H9 (cell line): ENCODE measurements around the gene C1orf122. TPM values are rescaled to one million over a fixed set of nuclear protein-coding genes. Genes with fewer than 3 reads are reported as not detected.

Source experiments
- DNase-seq: peaks from one replicate; pipeline ENCODE4 v3.0.0-alpha.2; 2017
- H2AFZ ChIP-seq: one replicate; pipeline ENCODE4 v1.6.1; 2013; ENCODE audit warnings: mild to moderate bottlenecking, low read length, control low read depth, moderate library complexity
- H2AK5ac ChIP-seq: 2 replicates; pipeline ENCODE4 v1.6.1; 2013; ENCODE audit warnings: low read length, control low read depth, mixed read lengths; ENCODE audit not compliant: insufficient read length
- H2BK120ac ChIP-seq: one replicate; pipeline ENCODE4 v1.6.1; 2013; ENCODE audit warnings: low read depth, mild to moderate bottlenecking, low read length, control low read depth, inconsistent platforms; ENCODE audit not compliant: poor library complexity, severe bottlenecking
- H2BK12ac ChIP-seq: 2 replicates; pipeline ENCODE4 v1.6.1; 2013; ENCODE audit warnings: low read length, control low read depth, mixed read lengths, low read depth; ENCODE audit not compliant: insufficient read length
- H2BK15ac ChIP-seq: 2 replicates; pipeline ENCODE4 v1.6.1; 2013; ENCODE audit warnings: low read depth, low read length, control low read depth
- H2BK20ac ChIP-seq: one replicate; pipeline ENCODE4 v1.6.1; 2013; ENCODE audit warnings: low read depth, mild to moderate bottlenecking, low read length, control low read depth, inconsistent platforms; ENCODE audit not compliant: poor library complexity, severe bottlenecking
- H2BK5ac ChIP-seq: 2 replicates; pipeline ENCODE4 v1.6.1; 2013; ENCODE audit warnings: low read length, control low read depth, mixed read lengths; ENCODE audit not compliant: insufficient read length
- H3K14ac ChIP-seq: 2 replicates; pipeline ENCODE4 v1.6.1; 2013; ENCODE audit warnings: low read length, control low read depth; ENCODE audit not compliant: insufficient read depth
- H3K18ac ChIP-seq: 2 replicates; pipeline ENCODE4 v1.6.1; 2013; ENCODE audit warnings: low read depth, mild to moderate bottlenecking, mixed read lengths, low read length, control low read depth; ENCODE audit not compliant: insufficient read length
- H3K23ac ChIP-seq: 2 replicates; pipeline ENCODE4 v1.6.1; 2013; ENCODE audit warnings: low read length, control low read depth, mixed read lengths, low read depth; ENCODE audit not compliant: insufficient read length
- H3K23me2 ChIP-seq: 2 replicates; pipeline ENCODE4 v1.6.1; 2013; ENCODE audit warnings: low read depth, mild to moderate bottlenecking, mixed read lengths, low read length, control low read depth; ENCODE audit not compliant: insufficient read length, poor library complexity, severe bottlenecking
- H3K27ac ChIP-seq: 2 replicates; pipeline ENCODE4 v1.5.1; 2013; ENCODE audit warnings: low read length, control low read depth, mixed read lengths, low read depth; ENCODE audit not compliant: insufficient read length
- H3K27me3 ChIP-seq: 2 replicates; pipeline ENCODE4 v1.6.1; 2013; ENCODE audit warnings: low read length, control low read depth, inconsistent platforms; ENCODE audit not compliant: insufficient read depth
- H3K4ac ChIP-seq: 2 replicates; pipeline ENCODE4 v1.6.1; 2013; ENCODE audit warnings: low read depth, mild to moderate bottlenecking, control low read depth, inconsistent platforms, low read length, moderate library complexity
- H3K4me1 ChIP-seq: 2 replicates; pipeline ENCODE4 v1.6.1; 2013; ENCODE audit warnings: low read length, control low read depth, inconsistent platforms; ENCODE audit not compliant: insufficient read depth
- H3K4me2 ChIP-seq: 2 replicates; pipeline ENCODE4 v1.6.1; 2013; ENCODE audit warnings: low read length, control low read depth, mixed read lengths; ENCODE audit not compliant: insufficient read length, insufficient read depth
- H3K56ac ChIP-seq: 2 replicates; pipeline ENCODE4 v1.6.1; 2013; ENCODE audit warnings: low read depth, mild to moderate bottlenecking, mixed read lengths, low read length, control low read depth; ENCODE audit not compliant: insufficient read length
- H3K79me1 ChIP-seq: 2 replicates; pipeline ENCODE4 v1.6.1; 2013; ENCODE audit warnings: low read depth, mild to moderate bottlenecking, moderate library complexity, low read length, control low read depth, inconsistent platforms; ENCODE audit not compliant: insufficient read depth, poor library complexity, severe bottlenecking
- H3K79me2 ChIP-seq: 2 replicates; pipeline ENCODE4 v1.6.1; 2013; ENCODE audit warnings: low read length, control low read depth, inconsistent platforms; ENCODE audit not compliant: insufficient read depth
- H3K9ac ChIP-seq: 2 replicates; pipeline ENCODE4 v1.6.1; 2013; ENCODE audit warnings: low read length, control low read depth, mixed read lengths; ENCODE audit not compliant: insufficient read length; ENCODE audit errors: extremely low read depth
- H3K9me3 ChIP-seq: one replicate; pipeline ENCODE4 v1.6.1; 2013; ENCODE audit warnings: low read depth, low read length, inconsistent platforms; ENCODE audit not compliant: control insufficient read depth
- H3T11ph ChIP-seq: one replicate; pipeline ENCODE4 v1.6.1; 2013; ENCODE audit warnings: mild to moderate bottlenecking, low read length, control low read depth, inconsistent platforms
- H4K20me1 ChIP-seq: one replicate; pipeline ENCODE4 v1.6.1; 2013; ENCODE audit not compliant: control insufficient read depth, insufficient read length, insufficient read depth
- H4K5ac ChIP-seq: 2 replicates; pipeline ENCODE4 v1.6.1; 2013; ENCODE audit warnings: low read depth, mild to moderate bottlenecking, mixed read lengths, low read length, control low read depth; ENCODE audit not compliant: insufficient read length
- H4K8ac ChIP-seq: replicated peaks from 2 replicates; pipeline ENCODE4 v1.6.1; 2013; ENCODE audit warnings: low read length, control low read depth, mixed read lengths, low read depth; ENCODE audit not compliant: insufficient read length
- H4K91ac ChIP-seq: 2 replicates; pipeline ENCODE4 v1.6.1; 2013; ENCODE audit warnings: low read depth, mild to moderate bottlenecking, moderate library complexity, mixed read lengths, low read length, control low read depth; ENCODE audit not compliant: insufficient read length
- H3K27ac Mint-ChIP-seq, 3 experiments: 2 replicates in 2 of 3; 3 replicates in 1 of 3; pipeline ENCODE4 v1.8.0; 2020 to 2021; ENCODE audit warnings: mixed read lengths in 3 of 3, mild to moderate bottlenecking in 1 of 3, moderate library complexity in 1 of 3
- H3K27me3 Mint-ChIP-seq: 2 replicates; pipeline ENCODE4 v1.8.0; 2021; ENCODE audit warnings: low read depth, mild to moderate bottlenecking, moderate library complexity, mixed read lengths
- H3K36me3 Mint-ChIP-seq, 3 experiments: 2 replicates in 2 of 3; 3 replicates in 1 of 3; pipeline ENCODE4 v1.8.0; 2020 to 2021; ENCODE audit warnings: low read depth in 3 of 3, mixed read lengths in 3 of 3; ENCODE audit not compliant: insufficient read depth in 1 of 3
- H3K4me1 Mint-ChIP-seq, 2 experiments: 2 replicates each; pipeline ENCODE4 v1.8.0; 2020; ENCODE audit warnings: mixed read lengths in 2 of 2
- H3K4me3 Mint-ChIP-seq, 2 experiments: 2 replicates in 1 of 2; 3 replicates in 1 of 2; pipeline ENCODE4 v1.8.0; 2020 to 2021; ENCODE audit warnings: mild to moderate bottlenecking in 2 of 2, mixed read lengths in 2 of 2, moderate library complexity in 1 of 2
- H3K9me3 Mint-ChIP-seq, 2 experiments: 2 replicates in 1 of 2; 3 replicates in 1 of 2; pipeline ENCODE4 v1.8.0; 2020; ENCODE audit warnings: mild to moderate bottlenecking in 2 of 2, mixed read lengths in 2 of 2, moderate library complexity in 1 of 2
- CTCF ChIP-seq: fragments of 200-600 bp; sonication (generic); conservative IDR thresholded peaks from 3 replicates; pipeline ENCODE4 v1.8.0; 2021; ENCODE audit warnings: antibody characterized with exemption, mild to moderate bottlenecking
- WGBS: extraction: QIAGEN DNeasy Blood & Tissue Kit; methylation state at CpG from one replicate; pipeline ENCODE4 v1.1.7; 2013; ENCODE audit warnings: missing lambda C conversion rate, low lambda C conversion rate, mixed read lengths; ENCODE audit not compliant: insufficient read length; ENCODE audit errors: extremely low coverage; 5-methylcytosine and 5-hydroxymethylcytosine counted together
- total RNA-seq: library from RNA; stranded (reverse); gene quantifications from 2 replicates; pipeline ENCODE4 v1.2.1, GENCODE V29; 2021

C1orf122 gene
- total RNA-seq, 1 experiment from 2014 or later: 59.3 TPM

GRCh38 chr1:37845786-37846185, 38.2 kb downstream of the C1orf122 start:
- H2AFZ ChIP-seq: no peak overlapping the region
- H3K23ac ChIP-seq: no peak overlapping the region
- no peak overlapping the region for H2BK12ac ChIP-seq
- H4K20me1 ChIP-seq: no peaks in the 10 kb centered on the region
- no peak overlapping the region for H2BK20ac ChIP-seq
- no peak overlapping the region for H3K14ac ChIP-seq
- no peaks in the 10 kb centered on the region for H3K79me2 ChIP-seq
- H3K4ac ChIP-seq: no peak overlapping the region
- no peak overlapping the region for H3K18ac ChIP-seq
- H2BK120ac ChIP-seq: no peak overlapping the region
- H2BK5ac ChIP-seq: no peak overlapping the region
- no peaks in the 10 kb centered on the region for H3K27me3 ChIP-seq
- no CpG with 5 or more reads among the region's 3 CpGs for WGBS
- no peak overlapping the region for H3T11ph ChIP-seq
- TF ChIP-seq CTCF: no peak
- Mint-ChIP-seq H3K4me1 (no peaks in the 10 kb centered on the region), H3K9me3 (no peaks in the 10 kb centered on the region), H3K4me3 (no peak overlapping the region), H3K27me3 (no peaks in the 10 kb centered on the region), H3K27ac (no peak overlapping the region), H3K36me3 (0 out of 7 replicates have a peak, but pooled peaks cover 0 to 2% (median 0%) of the 10 kb centered on the region in 3 experiments)
- no peak overlapping the region for H2BK15ac ChIP-seq
- no peak overlapping the region for H3K4me2 ChIP-seq
- no peak overlapping the region for H3K9ac ChIP-seq
- no peaks in the 10 kb centered on the region for H3K23me2 ChIP-seq
- H3K79me1 ChIP-seq: peaks cover 4% of the 10 kb centered on the region
- H4K91ac ChIP-seq: no peak overlapping the region
- no peak overlapping the region for H3K27ac ChIP-seq
- H3K9me3 ChIP-seq: no peaks in the 10 kb centered on the region
- H3K56ac ChIP-seq: no peak overlapping the region
- H4K5ac ChIP-seq: no peak overlapping the region
- H4K8ac ChIP-seq: no peak overlapping the region
- no peak overlapping the region for H2AK5ac ChIP-seq
- no peak for DNase-seq
- no peaks in the 10 kb centered on the region for H3K4me1 ChIP-seq
